MM.1S (cell line): ENCODE measurements around the gene CENPQ.

Experiments used
- CTCF ChIP-seq: fragments of 300-600 bp; sonication (generic); IDR thresholded peaks from 2 replicates; pipeline ENCODE4 v1.5.1; 2016; ENCODE audit warnings: antibody characterized with exemption, low read length, mixed read lengths
- EZH2 ChIP-seq: fragments of 300-600 bp; sonication (generic); optimal IDR thresholded peaks from 2 replicates; pipeline ENCODE3; 2017; ENCODE audit warnings: low read depth, mild to moderate bottlenecking, antibody characterized with exemption, low read length, mixed read lengths
- EZH2phosphoT487 ChIP-seq: fragments of 300-600 bp; sonication (generic); IDR thresholded peaks from 2 replicates; pipeline ENCODE4 v1.6.1; 2018; ENCODE audit warnings: antibody characterized with exemption, low read length

GRCh38 chr6:49513153-49513989 lies 50.2 kb downstream of the CENPQ start:
- no peak for TF ChIP-seq CTCF
- TF ChIP-seq EZH2, result no peak
- TF ChIP-seq EZH2phosphoT487, result no peak
